NT2/D1 (cell line): ENCODE measurements around the gene NVL.

Experiments
- DNase-seq: peaks from one replicate; pipeline ENCODE4 v3.0.0-alpha.2; 2011; ENCODE audit warnings: low read depth, low spot score
- H3K27me3 ChIP-seq: 2 replicates; pipeline ENCODE4 v1.6.0; 2011; ENCODE audit warnings: mild to moderate bottlenecking; ENCODE audit not compliant: insufficient read length, insufficient read depth
- H3K36me3 ChIP-seq: 2 replicates; pipeline ENCODE4 v1.6.1; 2011; ENCODE audit warnings: mild to moderate bottlenecking, low read length, mixed read lengths; ENCODE audit not compliant: insufficient read depth, insufficient read length
- H3K4me1 ChIP-seq: 2 replicates; pipeline ENCODE4 v1.5.1; 2011; ENCODE audit not compliant: insufficient read depth, insufficient read length
- H3K4me3 ChIP-seq: 2 replicates; pipeline ENCODE4 v1.5.1; 2011; ENCODE audit warnings: low read depth; ENCODE audit not compliant: insufficient read length
- H3K9ac ChIP-seq: 2 replicates; pipeline ENCODE4 v1.6.0; 2011; ENCODE audit warnings: low read depth; ENCODE audit not compliant: insufficient read length
- H3K9me3 ChIP-seq: 2 replicates; pipeline ENCODE4 v1.5.1; 2011; ENCODE audit warnings: mild to moderate bottlenecking, low read length; ENCODE audit not compliant: insufficient read depth
- SUZ12 ChIP-seq: IDR thresholded peaks from 2 replicates; pipeline ENCODE4 v1.6.1; 2011; ENCODE audit not compliant: insufficient read length, insufficient read depth; ENCODE audit errors: extremely low read depth
- YY1 ChIP-seq: IDR thresholded peaks from 2 replicates; pipeline ENCODE4 v1.6.1; 2011; ENCODE audit not compliant: insufficient read length, insufficient read depth
- ZNF274 ChIP-seq: IDR thresholded peaks from 2 replicates; pipeline ENCODE4 v1.6.1; 2011; ENCODE audit warnings: mild to moderate bottlenecking, low read depth, low read length

Gene NVL

GRCh38 chr1:224226849-224227502, 103.0 kb downstream of the NVL start:
- no peak overlapping the region for H3K9ac ChIP-seq
- no peaks in the 10 kb centered on the region for H3K9me3 ChIP-seq
- H3K4me1 ChIP-seq = no peaks in the 10 kb centered on the region
- H3K36me3 ChIP-seq = peaks cover 38% of the 10 kb centered on the region
- TF ChIP-seq YY1 = no peak
- no peak for TF ChIP-seq SUZ12
- no peak for TF ChIP-seq ZNF274
- DNase-seq = no peak
- no peak overlapping the region for H3K4me3 ChIP-seq
- H3K27me3 ChIP-seq = no peaks in the 10 kb centered on the region

GRCh38 chr1:224223819-224224714, 105.9 kb downstream of the NVL start:
- no peaks in the 10 kb centered on the region for H3K4me1 ChIP-seq
- TF ChIP-seq YY1 (no peak), SUZ12 (no peak), ZNF274 (no peak)
- peaks cover 23% of the 10 kb centered on the region for H3K36me3 ChIP-seq
- H3K4me3 ChIP-seq = no peak overlapping the region
- no peaks in the 10 kb centered on the region for H3K9me3 ChIP-seq
- H3K9ac ChIP-seq = no peak overlapping the region
- H3K27me3 ChIP-seq = no peaks in the 10 kb centered on the region
- DNase-seq = no peak

DNA sequence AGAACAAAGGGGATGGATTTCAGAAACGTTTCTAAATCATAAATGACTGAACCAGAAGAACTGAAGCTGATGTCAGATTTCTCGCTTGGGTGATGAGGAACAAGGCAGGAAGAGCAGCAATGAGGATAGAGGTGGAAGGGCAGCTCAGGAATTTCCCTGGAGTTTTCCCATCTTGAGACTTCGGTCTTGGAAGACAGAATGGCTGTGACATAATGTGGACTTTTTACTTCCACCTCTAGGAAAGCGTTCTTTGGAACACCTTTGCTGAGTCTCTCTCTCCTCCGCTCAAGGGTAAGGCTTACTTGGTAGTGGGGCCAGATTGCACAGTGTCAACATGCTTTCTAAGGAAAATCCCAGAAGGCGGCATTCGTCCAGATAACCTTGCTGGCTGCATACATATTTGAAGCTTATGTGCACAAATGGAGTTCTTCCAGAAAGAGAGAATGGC, 110.3 kb downstream of the NVL start:
- Histone ChIP-seq H3K9ac (no peak overlapping the region), H3K9me3 (no peaks in the 10 kb centered on the region), H3K36me3 (no peaks in the 10 kb centered on the region), H3K27me3 (no peaks in the 10 kb centered on the region), H3K4me3 (no peak overlapping the region), H3K4me1 (no peaks in the 10 kb centered on the region)
- no peak for TF ChIP-seq YY1
- no peak for TF ChIP-seq SUZ12
- TF ChIP-seq ZNF274 = no peak
- DNase-seq = no peak

DNA sequence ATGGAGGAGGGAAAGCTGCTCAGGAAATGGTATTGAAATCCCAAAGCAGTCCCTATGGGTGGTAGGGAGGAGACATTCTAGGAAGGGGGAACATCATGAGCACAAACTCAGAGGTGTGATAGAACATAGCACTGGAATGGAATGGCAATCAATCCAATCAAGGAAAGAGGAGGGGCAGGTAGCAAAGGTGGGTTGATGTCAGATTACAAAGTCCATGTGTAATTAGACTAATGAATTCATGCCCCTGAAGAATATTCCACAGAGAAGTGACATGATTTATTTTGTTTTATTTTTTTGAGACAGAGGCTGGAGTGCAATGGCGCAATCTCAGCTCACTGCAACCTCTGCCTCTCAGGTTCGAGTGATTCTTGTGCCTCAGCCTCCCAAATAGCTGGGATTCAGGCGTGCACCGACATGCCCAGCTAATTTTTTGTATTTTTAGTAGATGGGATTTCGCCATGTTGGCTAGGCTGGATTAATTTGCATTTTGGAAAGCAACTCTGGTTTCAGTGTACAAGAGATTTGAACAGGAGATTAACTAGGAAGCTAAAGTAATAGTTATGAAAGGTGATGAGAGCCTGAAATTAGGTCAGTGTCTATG, 110.9 kb downstream of the NVL start:
- Histone ChIP-seq H3K36me3 (no peaks in the 10 kb centered on the region), H3K9ac (no peak overlapping the region), H3K9me3 (no peaks in the 10 kb centered on the region), H3K4me1 (no peaks in the 10 kb centered on the region), H3K4me3 (no peak overlapping the region), H3K27me3 (no peaks in the 10 kb centered on the region)
- DNase-seq = no peak
- TF ChIP-seq ZNF274 = no peak
- TF ChIP-seq YY1 = no peak
- no peak for TF ChIP-seq SUZ12

- H3K9ac ChIP-seq = no peak overlapping the region
- no peaks in the 10 kb centered on the region for H3K27me3 ChIP-seq
- H3K9me3 ChIP-seq = no peaks in the 10 kb centered on the region
- no peak overlapping the region for H3K4me3 ChIP-seq
- TF ChIP-seq YY1 = no peak
- TF ChIP-seq ZNF274 = no peak
- TF ChIP-seq SUZ12 = no peak
- no peak for DNase-seq
- H3K4me1 ChIP-seq = peaks cover 8% of the 10 kb centered on the region
- no peaks in the 10 kb centered on the region for H3K36me3 ChIP-seq
Observed at GRCh38 chr1:224217655-224218623, 112.0 kb downstream of the NVL start.

DNA sequence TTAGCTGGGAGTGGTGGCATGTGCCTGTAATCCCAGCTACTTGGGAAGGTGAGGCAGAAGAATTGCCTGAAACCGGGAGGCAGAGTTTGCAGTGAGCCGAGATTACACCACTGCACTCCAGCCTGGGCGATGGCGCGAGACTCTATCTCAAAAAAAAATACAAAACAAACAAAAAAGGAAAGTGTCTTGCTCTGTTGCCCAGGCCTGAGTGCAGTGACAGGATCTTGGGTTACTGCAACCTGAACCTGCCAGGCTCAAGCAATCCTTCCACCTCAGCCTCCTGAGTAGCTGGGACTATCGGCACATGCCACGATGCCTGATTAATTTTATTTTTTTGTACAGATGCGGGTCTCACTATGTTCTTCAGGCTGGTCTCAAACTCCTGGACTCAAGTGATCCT, 113.6 kb downstream of the NVL start:
- TF ChIP-seq YY1 = no peak
- TF ChIP-seq ZNF274 = no peak
- TF ChIP-seq SUZ12 = no peak
- no peaks in the 10 kb centered on the region for H3K27me3 ChIP-seq
- no peaks in the 10 kb centered on the region for H3K9me3 ChIP-seq
- H3K4me3 ChIP-seq = no peak overlapping the region
- no peak overlapping the region for H3K9ac ChIP-seq
- H3K36me3 ChIP-seq = no peaks in the 10 kb centered on the region
- no peak for DNase-seq
- H3K4me1 ChIP-seq = peaks cover 14% of the 10 kb centered on the region
